Measurements from ENCODE around the gene ARHGAP22. TPM values are rescaled to one million over a fixed set of nuclear protein-coding genes. Genes with fewer than 3 reads are reported as not detected.

ARHGAP22 gene
- total RNA-seq, 4 donors from 2014 or later = 7.7 to 16.5 (median 14.3) TPM

DNA sequence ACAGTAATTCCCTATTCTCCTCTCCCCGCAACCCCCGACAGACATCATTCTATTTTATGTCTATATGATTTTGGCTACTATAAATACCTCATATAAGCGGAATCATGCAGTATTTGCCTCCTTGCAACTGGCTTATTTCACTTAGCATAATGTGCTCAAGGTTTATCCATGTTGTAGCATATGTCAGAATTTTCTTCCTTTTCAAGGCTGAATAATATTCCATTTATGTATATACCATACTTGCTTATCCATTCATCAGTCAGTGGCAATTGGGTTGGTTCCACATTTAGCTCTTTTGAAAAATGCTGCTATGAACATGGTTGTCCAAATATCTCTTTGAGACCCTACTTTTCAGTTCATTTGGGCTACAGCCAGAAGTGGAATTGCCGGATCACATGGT is 191.9 kb downstream of the ARHGAP22 start:
- TF ChIP-seq EP300 (IDR thresholded peaks at IDR 0.05) (no peak), POLR2A (IDR thresholded peaks at IDR 0.05) (no peak)
- TF ChIP-seq, protein P1, sequence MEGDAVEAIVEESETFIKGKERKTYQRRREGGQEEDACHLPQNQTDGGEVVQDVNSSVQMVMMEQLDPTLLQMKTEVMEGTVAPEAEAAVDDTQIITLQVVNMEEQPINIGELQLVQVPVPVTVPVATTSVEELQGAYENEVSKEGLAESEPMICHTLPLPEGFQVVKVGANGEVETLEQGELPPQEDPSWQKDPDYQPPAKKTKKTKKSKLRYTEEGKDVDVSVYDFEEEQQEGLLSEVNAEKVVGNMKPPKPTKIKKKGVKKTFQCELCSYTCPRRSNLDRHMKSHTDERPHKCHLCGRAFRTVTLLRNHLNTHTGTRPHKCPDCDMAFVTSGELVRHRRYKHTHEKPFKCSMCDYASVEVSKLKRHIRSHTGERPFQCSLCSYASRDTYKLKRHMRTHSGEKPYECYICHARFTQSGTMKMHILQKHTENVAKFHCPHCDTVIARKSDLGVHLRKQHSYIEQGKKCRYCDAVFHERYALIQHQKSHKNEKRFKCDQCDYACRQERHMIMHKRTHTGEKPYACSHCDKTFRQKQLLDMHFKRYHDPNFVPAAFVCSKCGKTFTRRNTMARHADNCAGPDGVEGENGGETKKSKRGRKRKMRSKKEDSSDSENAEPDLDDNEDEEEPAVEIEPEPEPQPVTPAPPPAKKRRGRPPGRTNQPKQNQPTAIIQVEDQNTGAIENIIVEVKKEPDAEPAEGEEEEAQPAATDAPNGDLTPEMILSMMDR (IDR thresholded peaks at IDR 0.05) = no peak
- peaks cover 0 to 51% (median 6%) of the 10 kb centered on the region in 3 donors for H3K36me3 ChIP-seq
- peaks cover 0 to 20% (median 3%) of the 10 kb centered on the region in 4 donors for H3K9me3 ChIP-seq
- no peaks in the 10 kb centered on the region for H3K4me1 ChIP-seq
- H3K27ac ChIP-seq = no peak overlapping the region
- DNase-seq (ENCODE audit: low spot score in 2 of 2) = no peak
- no peaks in the 10 kb centered on the region for H3K27me3 ChIP-seq
- 95 to 98% methylated on average over 4 of the region's 4 CpGs for WGBS, 2 donors
- H3K4me3 ChIP-seq = no peak overlapping the region

DNA sequence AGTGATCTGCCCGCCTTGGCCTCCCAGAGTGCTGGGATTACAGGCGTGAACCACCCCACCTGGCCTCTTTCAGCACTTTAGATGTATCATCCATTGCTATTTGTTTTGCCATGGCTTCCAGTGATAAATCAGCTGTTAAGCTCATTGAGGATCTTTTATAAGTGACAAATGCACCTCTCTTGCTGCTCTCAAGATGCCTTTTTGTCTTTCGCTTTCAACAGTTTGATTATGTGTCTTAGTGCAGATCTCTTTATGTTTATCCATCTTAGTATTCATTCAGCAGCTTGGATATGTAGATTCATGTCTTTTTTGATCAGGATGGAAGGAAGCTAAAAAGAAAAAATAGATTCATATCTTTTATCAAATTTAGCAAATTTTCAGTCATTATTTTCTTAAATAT is 192.8 kb downstream of the ARHGAP22 start:
- no peaks in the 10 kb centered on the region for H3K27me3 ChIP-seq
- TF ChIP-seq EP300 (IDR thresholded peaks at IDR 0.05) = no peak
- TF ChIP-seq, protein P1 (IDR thresholded peaks at IDR 0.05) = no peak
- TF ChIP-seq POLR2A (IDR thresholded peaks at IDR 0.05) = no peak
- no peaks in the 10 kb centered on the region for H3K4me1 ChIP-seq
- peaks cover 0 to 51% (median 6%) of the 10 kb centered on the region in 3 donors for H3K36me3 ChIP-seq
- DNase-seq (ENCODE audit: low spot score in 2 of 2) = no peak
- no peak overlapping the region for H3K4me3 ChIP-seq
- peaks cover 0 to 20% (median 3%) of the 10 kb centered on the region in 4 donors for H3K9me3 ChIP-seq
- WGBS, 2 donors = 96 to 100% methylated on average over 3 of the region's 3 CpGs
- no peak overlapping the region for H3K27ac ChIP-seq

DNA sequence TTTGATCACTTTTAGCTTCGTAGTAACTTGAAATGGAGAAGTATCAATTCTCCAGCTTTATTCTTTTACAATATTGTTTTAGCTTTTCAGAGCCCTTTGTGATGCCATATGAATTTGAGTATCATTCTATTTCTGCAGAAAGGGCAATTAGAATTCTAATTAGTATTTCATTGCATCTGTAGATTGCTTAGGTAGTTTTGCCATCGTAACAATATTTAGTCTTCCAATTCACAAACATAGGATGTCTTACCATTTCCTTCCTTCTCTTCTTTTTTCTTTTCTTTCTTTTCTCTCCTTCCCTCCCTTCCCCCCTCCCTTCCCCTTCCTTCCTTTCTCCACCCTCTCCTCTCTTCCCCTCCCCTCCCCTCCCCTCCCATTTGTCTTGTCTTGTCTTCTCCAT is 193.4 kb downstream of the ARHGAP22 start:
- Histone ChIP-seq H3K36me3 (peaks cover 0 to 51% (median 6%) of the 10 kb centered on the region in 3 donors), H3K27me3 (no peaks in the 10 kb centered on the region)

DNA sequence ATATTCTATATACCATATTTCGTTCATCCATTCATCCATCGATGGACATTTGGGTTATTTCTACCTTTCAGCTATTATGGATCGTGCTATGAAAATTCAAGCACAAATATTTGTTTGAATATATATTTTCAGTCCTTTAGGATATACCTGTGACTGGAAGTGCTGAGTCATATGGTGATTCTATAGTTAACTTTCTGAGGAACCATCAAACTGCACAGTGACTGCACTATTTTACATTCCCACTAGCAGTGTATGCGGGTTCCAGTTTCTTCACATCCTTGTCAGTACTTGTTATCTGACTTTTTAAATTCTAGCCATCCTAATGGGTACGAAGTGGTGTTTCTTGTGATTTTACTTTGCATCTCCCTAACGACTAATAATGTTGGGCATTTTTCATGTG is 194.4 kb downstream of the ARHGAP22 start:
- no peaks in the 10 kb centered on the region for H3K27me3 ChIP-seq
- TF ChIP-seq POLR2A (IDR thresholded peaks at IDR 0.05) (no peak), EP300 (IDR thresholded peaks at IDR 0.05) (no peak)
- TF ChIP-seq, protein P1 (IDR thresholded peaks at IDR 0.05) = no peak
- 97 to 99% methylated on average over 6 of the region's 6 CpGs for WGBS, 2 donors
- H3K27ac ChIP-seq = no peak overlapping the region
- no peak for DNase-seq (ENCODE audit: low spot score in 2 of 2)
- no peaks in the 10 kb centered on the region for H3K4me1 ChIP-seq
- no peak overlapping the region for H3K4me3 ChIP-seq
- peaks cover 0 to 51% (median 6%) of the 10 kb centered on the region in 3 donors for H3K36me3 ChIP-seq
- peaks cover 0 to 20% (median 3%) of the 10 kb centered on the region in 4 donors for H3K9me3 ChIP-seq

More for the DNA sequence above, 193.4 kb downstream of the ARHGAP22 start:
- H3K9me3 ChIP-seq = peaks cover 0 to 20% (median 3%) of the 10 kb centered on the region in 4 donors
- no peak overlapping the region for H3K4me3 ChIP-seq
- DNase-seq (ENCODE audit: low spot score in 2 of 2) = no peak
- no peak overlapping the region for H3K27ac ChIP-seq
- TF ChIP-seq EP300 (IDR thresholded peaks at IDR 0.05) (no peak), POLR2A (IDR thresholded peaks at IDR 0.05) (no peak)
- TF ChIP-seq, protein P1 (IDR thresholded peaks at IDR 0.05) = no peak
- no peaks in the 10 kb centered on the region for H3K4me1 ChIP-seq
- WGBS, 2 donors = 93 to 98% methylated on average over 2 of the region's 2 CpGs

DNA sequence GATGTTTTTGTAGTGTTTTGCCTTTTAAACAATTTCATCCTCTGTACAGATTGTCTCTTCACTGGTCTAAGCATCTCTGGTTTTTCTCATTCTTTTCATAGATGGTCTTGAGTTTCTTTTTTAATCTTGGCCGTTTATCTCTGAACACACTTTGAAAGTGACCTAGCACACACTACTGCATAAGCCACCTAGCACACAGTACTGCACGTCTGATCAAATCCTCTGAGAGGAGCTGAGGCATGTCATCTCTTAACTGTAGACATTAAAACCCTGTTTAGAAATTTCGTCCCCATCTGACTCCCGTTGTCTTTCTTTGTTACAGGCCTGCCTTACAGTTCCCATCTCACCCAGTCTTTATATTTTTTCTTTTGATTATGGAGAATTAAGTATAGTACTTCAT is 198.2 kb downstream of the ARHGAP22 start:
- TF ChIP-seq, protein P1 (IDR thresholded peaks at IDR 0.05) = no peak
- TF ChIP-seq EP300 (IDR thresholded peaks at IDR 0.05) (no peak), POLR2A (IDR thresholded peaks at IDR 0.05) (no peak)

More for the DNA sequence above, 198.2 kb downstream of the ARHGAP22 start:
- Histone ChIP-seq H3K4me1 (no peaks in the 10 kb centered on the region), H3K4me3 (no peak overlapping the region), H3K27me3 (no peaks in the 10 kb centered on the region), H3K36me3 (peaks cover 0 to 33% (median 0%) of the 10 kb centered on the region in 3 donors), H3K9me3 (peaks cover 0 to 5% (median 0%) of the 10 kb centered on the region in 4 donors), H3K27ac (no peak overlapping the region)
- 89 to 92% methylated on average over 4 of the region's 4 CpGs for WGBS, 2 donors
- DNase-seq (ENCODE audit: low spot score in 2 of 2) = no peak

Measured in tibial nerve (tissue), 4 donors.